Measurements from ENCODE around the gene KATNIP.

Gene KATNIP

GRCh38 chr16:27585200-27585599, 35.3 kb downstream of the KATNIP start:
- no peak for FAIRE-seq

DNA sequence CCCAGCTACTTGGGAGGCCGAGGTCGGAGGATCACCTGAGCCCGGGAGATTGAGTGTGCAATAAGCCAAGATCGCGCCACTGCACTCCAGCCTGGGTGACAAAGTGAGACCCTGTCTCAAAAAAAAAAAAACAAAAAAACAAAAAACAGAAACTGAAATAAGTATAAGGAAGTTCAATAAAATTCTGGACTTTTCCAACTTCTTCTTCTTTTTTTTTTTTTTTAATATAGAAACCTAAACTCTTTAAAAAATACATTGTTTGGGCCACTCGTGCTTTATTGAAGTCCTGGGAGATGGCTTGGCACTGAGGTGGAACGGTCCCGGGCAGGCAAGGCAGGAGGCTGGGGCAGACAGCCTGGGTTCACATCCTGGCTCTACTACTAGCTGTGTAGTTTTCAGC, 36.8 kb downstream of the KATNIP start:
- FAIRE-seq, result no peak

GRCh38 chr16:27588057-27588456, 38.1 kb downstream of the KATNIP start:
- no peak for FAIRE-seq

- FAIRE-seq, result no peak
These were observed 41.9 kb downstream of the KATNIP start for GRCh38 chr16:27591837-27592236.

DNA sequence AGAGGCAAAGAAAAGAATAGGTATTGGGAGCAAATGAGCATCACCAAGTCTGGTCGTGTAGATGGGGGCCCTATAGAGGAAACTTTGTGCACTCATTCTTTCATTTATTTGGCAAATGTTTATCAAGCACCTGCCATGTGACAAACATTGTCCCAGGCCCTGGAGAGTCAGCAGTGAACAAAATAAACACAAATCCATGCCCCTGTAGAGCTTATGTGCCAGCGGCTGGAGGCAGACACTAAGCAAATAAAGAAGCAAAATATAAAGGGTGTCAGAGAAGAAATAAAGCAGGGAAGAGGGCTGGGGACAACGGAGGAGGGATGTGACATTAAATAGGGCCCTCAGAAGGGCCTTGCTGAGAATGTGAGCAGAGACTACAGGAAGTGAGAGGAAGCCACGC, 45.5 kb downstream of the KATNIP start:
- no peak for FAIRE-seq

- no peak for FAIRE-seq
These were observed 46.0 kb downstream of the KATNIP start for GRCh38 chr16:27595993-27596392.

DNA sequence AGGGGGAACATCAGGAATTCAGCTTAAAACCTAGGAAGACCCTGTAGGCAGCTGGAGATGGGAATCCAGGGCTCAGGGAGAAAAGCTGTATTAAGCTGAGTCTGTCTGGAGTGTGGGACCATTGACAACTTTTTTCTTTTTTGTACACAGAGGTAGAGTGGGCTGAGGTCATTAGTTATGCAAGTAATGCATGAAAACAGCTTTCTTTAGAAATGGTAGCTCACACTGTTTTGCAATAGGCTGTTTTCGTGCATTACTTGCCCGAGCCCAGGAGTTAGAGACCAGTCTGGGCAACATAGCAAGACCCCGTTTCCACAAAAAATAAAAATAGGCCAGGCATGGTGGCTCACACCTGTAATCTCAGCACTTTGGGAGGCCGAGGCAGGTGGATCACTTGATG, 46.5 kb downstream of the KATNIP start:
- FAIRE-seq, result no peak

GRCh38 chr16:27597361-27597760, 47.4 kb downstream of the KATNIP start:
- FAIRE-seq, result no peak

GRCh38 chr16:27598220-27598619, 48.3 kb downstream of the KATNIP start:
- no peak for FAIRE-seq

DNA sequence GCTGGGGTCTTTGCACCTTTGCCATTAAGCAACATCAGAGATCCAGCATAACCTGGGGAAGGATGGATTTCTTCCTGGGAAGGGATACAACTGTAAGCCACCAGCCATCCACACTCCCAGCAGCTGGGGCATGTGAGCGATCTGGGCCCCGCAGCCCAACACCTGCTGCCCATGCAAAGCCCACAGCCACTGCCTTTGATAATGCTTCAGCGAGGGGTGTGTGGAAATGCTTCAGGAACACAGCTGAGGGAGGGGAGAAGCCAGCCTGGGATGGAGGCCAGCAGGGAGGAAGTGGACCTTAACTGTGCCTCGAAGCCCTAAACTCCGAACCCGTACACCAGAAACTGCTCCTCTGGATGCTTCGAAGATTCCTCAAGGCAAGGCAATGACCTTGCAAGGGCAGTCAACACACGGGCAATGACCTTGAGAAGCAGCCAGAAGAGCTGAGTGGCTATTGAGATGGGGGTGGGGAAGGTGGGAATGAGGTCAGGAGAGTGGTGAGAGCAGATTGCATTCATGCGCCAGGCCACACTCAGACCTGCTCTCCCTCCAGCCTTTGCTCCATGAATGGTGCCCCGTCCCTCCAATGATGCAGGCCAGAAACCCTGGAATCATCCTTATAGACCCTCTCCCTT, 49.1 kb downstream of the KATNIP start:
- FAIRE-seq, result no peak

DNA sequence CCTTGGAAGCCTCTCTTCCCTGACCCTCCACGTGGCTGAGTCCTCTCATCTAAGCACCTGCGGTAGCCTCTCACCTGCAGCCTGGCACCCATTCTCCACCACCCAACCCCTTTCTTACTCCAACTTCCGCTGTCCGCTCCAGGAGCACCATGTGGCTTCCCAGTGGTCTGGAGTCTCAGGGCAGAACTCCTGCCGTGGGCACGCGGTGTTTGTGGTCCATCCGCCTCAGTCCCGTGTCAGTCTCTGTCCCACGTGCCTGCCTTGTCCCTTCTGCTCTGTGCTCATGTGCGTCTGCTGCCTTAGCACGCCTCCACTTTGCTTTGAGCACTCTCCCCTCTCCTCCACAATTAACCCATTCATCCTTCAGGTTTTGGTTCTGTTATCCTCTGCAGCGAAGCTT, 49.7 kb downstream of the KATNIP start:
- no peak for FAIRE-seq

Data from colon (tissue), 2 donors.